ENCODE results near the gene CCL3.

DNA sequence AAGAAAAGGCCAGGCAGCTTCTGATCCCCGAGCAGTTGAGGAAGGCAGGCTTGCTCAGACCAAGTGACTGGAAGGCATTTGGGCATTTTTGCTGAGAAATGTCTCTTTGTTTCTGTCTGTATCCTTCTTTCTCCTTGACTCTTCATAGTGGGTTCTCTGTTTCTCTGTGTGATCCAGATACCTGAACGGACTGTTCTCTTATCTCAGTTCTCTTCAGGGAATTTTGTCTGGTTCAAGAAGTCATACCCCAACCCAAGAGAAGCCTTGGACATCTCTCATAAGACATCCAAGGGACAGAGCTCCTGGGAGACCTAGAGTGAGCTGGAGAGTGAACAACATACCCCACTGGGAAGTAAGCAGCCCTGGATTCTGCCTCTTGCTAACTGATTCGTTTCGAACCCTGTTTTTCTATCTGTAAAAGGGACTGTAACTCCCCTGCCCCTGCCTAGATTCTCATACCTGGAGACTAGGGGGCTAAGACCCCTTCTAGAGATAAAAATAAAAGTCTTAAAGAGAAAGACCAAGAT lies 541 bp downstream of the CCL3 start:
- TF ChIP-seq, protein P1, sequence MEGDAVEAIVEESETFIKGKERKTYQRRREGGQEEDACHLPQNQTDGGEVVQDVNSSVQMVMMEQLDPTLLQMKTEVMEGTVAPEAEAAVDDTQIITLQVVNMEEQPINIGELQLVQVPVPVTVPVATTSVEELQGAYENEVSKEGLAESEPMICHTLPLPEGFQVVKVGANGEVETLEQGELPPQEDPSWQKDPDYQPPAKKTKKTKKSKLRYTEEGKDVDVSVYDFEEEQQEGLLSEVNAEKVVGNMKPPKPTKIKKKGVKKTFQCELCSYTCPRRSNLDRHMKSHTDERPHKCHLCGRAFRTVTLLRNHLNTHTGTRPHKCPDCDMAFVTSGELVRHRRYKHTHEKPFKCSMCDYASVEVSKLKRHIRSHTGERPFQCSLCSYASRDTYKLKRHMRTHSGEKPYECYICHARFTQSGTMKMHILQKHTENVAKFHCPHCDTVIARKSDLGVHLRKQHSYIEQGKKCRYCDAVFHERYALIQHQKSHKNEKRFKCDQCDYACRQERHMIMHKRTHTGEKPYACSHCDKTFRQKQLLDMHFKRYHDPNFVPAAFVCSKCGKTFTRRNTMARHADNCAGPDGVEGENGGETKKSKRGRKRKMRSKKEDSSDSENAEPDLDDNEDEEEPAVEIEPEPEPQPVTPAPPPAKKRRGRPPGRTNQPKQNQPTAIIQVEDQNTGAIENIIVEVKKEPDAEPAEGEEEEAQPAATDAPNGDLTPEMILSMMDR (optimal IDR thresholded peaks at IDR 0.05 in 1 of 3, IDR thresholded peaks at IDR 0.05 in 1 of 3, conservative IDR thresholded peaks at IDR 0.05 in 1 of 3; ENCODE audit: extremely low read depth in 1 of 3, insufficient read depth in 2 of 3, low read length in 3 of 3) = no peak
- TF ChIP-seq EZH2 (IDR thresholded peaks at IDR 0.05; ENCODE audit: low read length) = no peak

All from keratinocyte (primary cell).